Epithelial cell of prostate (primary cell): ENCODE measurements around the gene VPREB3.

Experiments
- DNase-seq: peaks from one replicate; pipeline ENCODE4 v3.0.0-alpha.2; 2011; ENCODE audit warnings: low read depth, low spot score
- H3K27ac ChIP-seq: fragments of 450-650 bp; 2 replicates; pipeline ENCODE4 v1.5.1; 2017; ENCODE audit warnings: mild to moderate bottlenecking

Gene VPREB3

GRCh38 chr22:23783265-23784150, 29.3 kb upstream of the VPREB3 start:
- DNase-seq = no peak
- no peak overlapping the region for H3K27ac ChIP-seq

GRCh38 chr22:23782703-23783102, 28.5 kb upstream of the VPREB3 start:
- H3K27ac ChIP-seq = no peak overlapping the region
- no peak for DNase-seq

- no peak overlapping the region for H3K27ac ChIP-seq
- DNase-seq = no peak
Measured at GRCh38 chr22:23782252-23782651, 28.0 kb upstream of the VPREB3 start.

GRCh38 chr22:23781511-23782183, 27.4 kb upstream of the VPREB3 start:
- no peak overlapping the region for H3K27ac ChIP-seq
- peak; percentile 12 for DNase-seq

- DNase-seq = no peak
- H3K27ac ChIP-seq = no peak overlapping the region
Measured at GRCh38 chr22:23781065-23781464, 26.8 kb upstream of the VPREB3 start.

- H3K27ac ChIP-seq = no peak overlapping the region
- DNase-seq = no peak
Measured at GRCh38 chr22:23780146-23780748, 26.0 kb upstream of the VPREB3 start.

GRCh38 chr22:23779731-23780130, 25.5 kb upstream of the VPREB3 start:
- H3K27ac ChIP-seq = no peak overlapping the region
- no peak for DNase-seq

GRCh38 chr22:23779083-23779482, 24.9 kb upstream of the VPREB3 start:
- no peak for DNase-seq
- H3K27ac ChIP-seq = no peak overlapping the region

GRCh38 chr22:23778577-23778900, 24.3 kb upstream of the VPREB3 start:
- DNase-seq = no peak
- H3K27ac ChIP-seq = no peak overlapping the region

- no peak for DNase-seq
- H3K27ac ChIP-seq = no peak overlapping the region
Measured at GRCh38 chr22:23777776-23778576, 23.8 kb upstream of the VPREB3 start.

GRCh38 chr22:23775779-23776375, 21.7 kb upstream of the VPREB3 start:
- H3K27ac ChIP-seq = no peak overlapping the region
- DNase-seq = no peak

GRCh38 chr22:23774922-23775436, 20.8 kb upstream of the VPREB3 start:
- no peak overlapping the region for H3K27ac ChIP-seq
- no peak for DNase-seq

GRCh38 chr22:23774114-23774921, 20.1 kb upstream of the VPREB3 start:
- DNase-seq = no peak
- H3K27ac ChIP-seq = no peak overlapping the region

GRCh38 chr22:23773483-23774113, 19.4 kb upstream of the VPREB3 start:
- no peak overlapping the region for H3K27ac ChIP-seq
- DNase-seq = no peak

GRCh38 chr22:23772649-23773473, 18.6 kb upstream of the VPREB3 start, which contains the start of gene MMP11:
Gene MMP11, plus strand, starts transcription at chr22:23772849. Its CDS starts 22 bp downstream, at chr22:23772871.
- DNase-seq = no peak
- no peak within 1 kb of the TSS for H3K27ac ChIP-seq

GRCh38 chr22:23772315-23772648, 18.1 kb upstream of the VPREB3 start:
- H3K27ac ChIP-seq = no peak overlapping the region
- no peak for DNase-seq

- DNase-seq = no peak
- no peak overlapping the region for H3K27ac ChIP-seq
Measured at GRCh38 chr22:23769321-23769965, 15.2 kb upstream of the VPREB3 start.
